GM12873 (cell line): Measurements from ENCODE around the gene TFPI.

Experiments used
- TF ChIP-seq, protein P1 (sequence below): IDR thresholded peaks from 2 replicates; pipeline ENCODE4 v1.5.1; 2012; ENCODE audit warnings: low read depth, mild to moderate bottlenecking, moderate library complexity, low read length, control low read depth; ENCODE audit not compliant: insufficient read depth; ENCODE audit errors: missing control alignments

TFPI gene

DNA sequence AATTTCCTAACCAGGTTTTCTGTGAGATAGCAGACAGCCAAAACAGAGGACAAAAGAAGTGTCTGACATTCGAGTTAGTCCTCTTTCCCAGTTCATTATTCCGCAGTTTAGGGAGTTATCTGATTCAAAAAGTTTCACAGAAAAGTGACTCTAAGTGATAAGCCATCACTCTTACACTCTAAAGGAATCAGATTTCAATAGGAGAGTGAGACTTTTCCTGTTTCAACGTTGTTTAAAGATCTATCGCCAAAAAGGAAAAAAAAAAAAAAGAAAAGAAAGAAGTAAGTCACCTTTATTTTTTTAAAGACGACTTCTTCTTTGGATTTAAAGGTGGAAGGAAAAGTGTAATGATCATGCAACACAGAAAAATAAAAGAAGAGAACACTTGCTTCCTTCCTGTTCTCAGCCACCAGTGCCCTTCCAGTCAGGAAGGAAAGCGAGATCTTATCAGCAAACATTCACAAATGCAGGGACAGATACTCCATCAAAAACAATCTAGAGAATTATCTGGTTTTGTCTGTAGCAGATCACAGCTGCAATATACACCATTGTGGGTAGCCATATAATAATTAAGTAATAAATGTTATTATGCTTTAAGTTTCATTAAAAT lies 49.8 kb downstream of the TFPI start:
- TF ChIP-seq, protein P1, sequence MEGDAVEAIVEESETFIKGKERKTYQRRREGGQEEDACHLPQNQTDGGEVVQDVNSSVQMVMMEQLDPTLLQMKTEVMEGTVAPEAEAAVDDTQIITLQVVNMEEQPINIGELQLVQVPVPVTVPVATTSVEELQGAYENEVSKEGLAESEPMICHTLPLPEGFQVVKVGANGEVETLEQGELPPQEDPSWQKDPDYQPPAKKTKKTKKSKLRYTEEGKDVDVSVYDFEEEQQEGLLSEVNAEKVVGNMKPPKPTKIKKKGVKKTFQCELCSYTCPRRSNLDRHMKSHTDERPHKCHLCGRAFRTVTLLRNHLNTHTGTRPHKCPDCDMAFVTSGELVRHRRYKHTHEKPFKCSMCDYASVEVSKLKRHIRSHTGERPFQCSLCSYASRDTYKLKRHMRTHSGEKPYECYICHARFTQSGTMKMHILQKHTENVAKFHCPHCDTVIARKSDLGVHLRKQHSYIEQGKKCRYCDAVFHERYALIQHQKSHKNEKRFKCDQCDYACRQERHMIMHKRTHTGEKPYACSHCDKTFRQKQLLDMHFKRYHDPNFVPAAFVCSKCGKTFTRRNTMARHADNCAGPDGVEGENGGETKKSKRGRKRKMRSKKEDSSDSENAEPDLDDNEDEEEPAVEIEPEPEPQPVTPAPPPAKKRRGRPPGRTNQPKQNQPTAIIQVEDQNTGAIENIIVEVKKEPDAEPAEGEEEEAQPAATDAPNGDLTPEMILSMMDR = no peak

DNA sequence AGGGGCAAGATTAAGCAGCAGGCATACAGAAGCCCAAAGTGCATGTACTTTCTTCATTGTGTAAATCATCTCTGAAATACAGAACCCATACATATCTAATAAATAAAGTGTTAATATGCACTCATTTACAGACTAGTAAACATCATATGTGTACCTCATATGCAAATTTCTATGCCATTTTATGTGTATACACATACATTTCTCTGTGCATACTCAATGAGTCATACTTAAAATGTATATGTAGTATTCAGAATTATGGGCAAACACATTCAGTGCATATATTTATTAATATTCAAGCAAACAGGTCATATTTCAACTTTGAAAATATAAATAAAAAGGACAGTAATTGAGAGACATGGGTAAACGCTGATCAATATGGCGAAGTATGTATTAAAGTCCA lies 50.5 kb downstream of the TFPI start:
- TF ChIP-seq, protein P1 = no peak

DNA sequence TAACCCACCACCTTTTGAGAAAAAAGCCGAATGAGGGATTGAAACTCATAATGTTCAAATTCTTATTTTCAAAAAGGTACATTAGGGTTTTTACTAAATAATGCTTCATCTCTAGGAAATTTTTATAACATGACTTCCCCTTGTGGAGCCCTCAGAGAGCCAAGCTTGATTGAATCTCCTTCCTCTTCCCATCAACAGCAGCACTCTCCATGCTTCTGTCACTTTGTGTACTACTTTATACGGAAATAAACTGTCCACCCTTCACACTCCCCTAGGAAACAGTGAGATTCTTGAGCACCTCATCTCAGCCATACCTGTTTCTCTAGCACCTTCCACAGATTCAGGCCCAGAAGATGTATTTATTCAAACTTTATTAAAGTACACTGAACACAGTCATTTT lies 51.8 kb downstream of the TFPI start:
- TF ChIP-seq, protein P1 = no peak

DNA sequence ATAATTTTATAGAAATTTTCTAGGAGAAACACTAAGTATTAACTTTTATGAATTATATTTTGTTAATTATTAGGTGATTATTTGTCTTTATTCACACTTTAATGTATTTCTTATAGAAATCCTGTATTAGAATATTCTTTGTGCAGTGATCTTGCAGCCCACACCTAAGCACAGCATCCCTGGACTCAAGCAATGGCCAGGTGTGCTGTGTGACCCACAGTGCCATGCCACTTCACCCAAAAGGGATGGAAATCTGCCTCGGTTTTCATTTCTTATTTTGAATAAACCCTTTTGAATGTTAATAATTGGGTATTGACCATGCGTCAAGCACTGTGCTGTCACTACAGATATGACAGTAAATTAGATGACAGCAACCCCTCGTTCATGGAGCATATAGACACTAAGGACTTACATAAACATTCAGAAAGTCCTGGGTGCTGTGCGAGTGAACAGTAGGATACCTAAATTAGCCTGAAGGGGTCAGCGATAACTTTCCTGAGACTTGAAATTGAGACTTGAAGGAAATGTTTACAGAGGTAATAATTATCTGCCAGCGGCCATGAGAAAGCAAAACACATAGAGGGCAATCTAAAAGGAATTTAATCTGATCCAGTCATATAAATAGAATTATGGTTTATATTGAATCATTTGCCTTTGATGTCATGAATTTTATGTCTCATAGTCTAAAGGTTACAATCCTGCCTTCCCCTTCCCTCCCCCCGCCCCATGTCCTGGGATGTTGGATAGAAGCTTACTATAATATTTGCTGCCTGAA lies 53.5 kb downstream of the TFPI start:
- TF ChIP-seq, protein P1 = no peak

DNA sequence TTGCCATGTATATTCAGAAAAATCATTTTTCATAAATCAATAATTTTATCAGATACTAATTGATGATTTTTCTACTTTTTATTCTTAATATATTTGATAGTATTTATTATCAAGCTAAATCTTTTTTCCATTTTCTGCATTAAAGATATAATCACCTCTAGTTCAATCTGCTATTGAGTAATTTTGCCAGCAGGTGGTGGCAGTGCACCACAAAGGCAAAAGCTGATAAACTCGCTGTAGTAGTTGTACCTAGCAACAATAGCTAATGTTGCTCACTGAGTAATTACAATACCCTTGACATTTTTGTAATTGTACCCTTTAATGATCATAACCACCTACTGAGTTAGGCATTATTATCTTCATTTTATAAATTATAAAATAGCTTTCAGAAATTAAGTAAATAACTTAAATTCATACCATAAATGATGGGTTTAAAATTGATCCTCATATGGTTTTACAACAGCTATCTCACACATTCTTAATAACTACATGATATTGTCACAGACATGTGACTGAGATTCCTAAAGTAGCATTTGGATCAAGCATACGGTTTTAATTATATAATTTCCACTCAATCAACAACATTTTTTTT lies 54.2 kb downstream of the TFPI start:
- TF ChIP-seq, protein P1 = peak; percentile 64

DNA sequence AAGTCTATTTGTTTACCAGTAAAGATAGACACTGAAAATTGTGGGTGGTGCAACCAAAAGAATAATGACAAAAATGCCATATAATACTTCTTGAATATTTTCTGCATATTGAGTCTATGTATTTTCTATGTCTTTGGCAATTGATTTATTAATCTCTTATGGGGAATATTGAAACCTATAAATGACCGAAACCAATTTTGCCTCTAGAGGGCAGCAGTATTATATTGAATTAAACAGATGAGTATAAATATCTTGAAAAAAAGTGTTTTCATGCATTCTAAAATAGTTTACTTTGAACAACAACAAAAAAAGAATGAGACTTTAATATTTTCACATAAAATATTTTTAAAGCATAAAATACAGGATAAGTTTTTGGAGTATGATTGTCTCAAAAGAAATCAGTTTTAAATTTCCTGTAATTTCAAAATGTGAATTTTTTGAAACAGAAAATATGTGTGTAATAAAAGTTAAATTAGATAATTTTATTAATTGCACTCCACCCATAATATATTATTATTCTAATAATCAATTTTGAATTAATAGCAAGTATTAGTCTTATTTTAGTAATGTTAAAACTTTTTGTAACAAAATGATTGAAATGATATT lies 56.3 kb downstream of the TFPI start:
- TF ChIP-seq, protein P1 = peak; percentile 17

DNA sequence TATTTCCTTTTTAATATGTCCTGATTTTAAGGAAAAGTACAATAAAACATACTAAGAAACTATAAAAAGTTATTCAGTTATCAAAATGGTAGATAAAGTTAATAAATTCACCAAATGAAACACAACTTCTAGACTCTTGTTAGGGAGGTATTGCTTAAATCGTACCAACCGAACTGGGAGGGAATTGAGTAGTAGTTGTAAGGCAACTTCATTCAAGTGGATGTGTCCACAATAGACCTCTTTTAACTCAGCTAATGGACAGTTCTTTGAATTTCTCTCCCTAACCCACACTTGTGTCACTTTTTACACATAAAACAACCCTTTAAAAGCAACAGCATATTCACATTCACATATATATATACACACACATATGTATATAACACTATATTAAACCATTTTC lies 57.1 kb downstream of the TFPI start:
- TF ChIP-seq, protein P1 = no peak
